Fibroblast of lung (primary cell): ENCODE measurements around the gene FGD2. TPM values are rescaled to one million over a fixed set of nuclear protein-coding genes. Genes with fewer than 3 reads are reported as not detected.
A peak's percentile ranks its signal among the peaks of the same experiment; 100 is the strongest.

Experiments
- DNase-seq, 2 donors: peaks; one replicate each; pipeline versions ENCODE4 v3.0.0 to v3.0.0-alpha.2; 2010; ENCODE audit warnings: low read depth in 2 of 2
- H2AFZ ChIP-seq: 2 replicates; pipeline ENCODE4 v1.5.1; 2012; ENCODE audit warnings: low read length, control low read depth, inconsistent platforms
- H3K27ac ChIP-seq: 2 replicates; pipeline ENCODE4 v1.5.1; 2011; ENCODE audit warnings: low read length, control low read depth; ENCODE audit not compliant: insufficient read depth
- H3K27me3 ChIP-seq: 2 replicates; pipeline ENCODE4 v1.5.1; 2011; ENCODE audit warnings: mild to moderate bottlenecking, low read length; ENCODE audit not compliant: control insufficient read depth, insufficient read depth
- H3K36me3 ChIP-seq: 2 replicates; pipeline ENCODE4 v1.5.1; 2011; ENCODE audit warnings: low read length; ENCODE audit not compliant: control insufficient read depth, insufficient read depth
- H3K4me1 ChIP-seq: 2 replicates; pipeline ENCODE4 v1.5.1; 2011; ENCODE audit warnings: low read length; ENCODE audit not compliant: control insufficient read depth, insufficient read depth; ENCODE audit errors: extremely low read depth
- H3K4me2 ChIP-seq: 2 replicates; pipeline ENCODE4 v1.5.1; 2011; ENCODE audit warnings: low read length, control low read depth; ENCODE audit not compliant: insufficient read depth; ENCODE audit errors: extremely low read depth
- H3K4me3 ChIP-seq, 4 experiments: fragments of 200-600 bp in 1 of 4; sonication (generic) in 1 of 4; replicated peaks in 1 of 4; 2 replicates each; pipeline ENCODE4 v1.5.1; 2011 to 2016; ENCODE audit warnings: low read length in 4 of 4, low read depth in 3 of 4, mild to moderate bottlenecking in 3 of 4, control low read depth in 2 of 4, inconsistent platforms in 1 of 4, mixed read lengths in 1 of 4; ENCODE audit not compliant: insufficient read depth in 1 of 4; ENCODE audit errors: control extremely low read depth in 1 of 4
- H3K79me2 ChIP-seq: 2 replicates; pipeline ENCODE4 v1.5.1; 2012; ENCODE audit warnings: mild to moderate bottlenecking, low read length, inconsistent platforms; ENCODE audit not compliant: control insufficient read depth, insufficient read depth
- H3K9ac ChIP-seq: 2 replicates; pipeline ENCODE4 v1.5.1; 2011; ENCODE audit warnings: mild to moderate bottlenecking, low read length, control low read depth; ENCODE audit not compliant: insufficient read depth
- H3K9me3 ChIP-seq: 2 replicates; pipeline ENCODE4 v1.5.1; 2012; ENCODE audit warnings: low read depth, low read length; ENCODE audit not compliant: control insufficient read depth, insufficient read depth
- H4K20me1 ChIP-seq: 2 replicates; pipeline ENCODE4 v1.5.1; 2011; ENCODE audit warnings: low read length; ENCODE audit not compliant: control insufficient read depth, insufficient read depth; ENCODE audit errors: extremely low read depth
- CTCF ChIP-seq, 2 donors: IDR thresholded peaks in 1 of 2; conservative IDR thresholded peaks in 1 of 2; 1 replicate in 1 of 2; 2 replicates in 1 of 2; pipeline ENCODE4 v1.5.1; 2011 to 2012; ENCODE audit warnings: low read length in 2 of 2, control low read depth in 1 of 2, inconsistent platforms in 1 of 2, low read depth in 1 of 2, mild to moderate bottlenecking in 1 of 2
- EZH2 ChIP-seq: IDR thresholded peaks from 2 replicates; pipeline ENCODE4 v1.5.1; 2012; ENCODE audit warnings: low read length, control low read depth, mild to moderate bottlenecking; ENCODE audit errors: missing control alignments
- polyA plus RNA-seq, 2 donors: library from polyadenylated mRNA; depleted of rRNA in 1 of 2; stranded (reverse) in 1 of 2; unstranded in 1 of 2; fragments of >200 nt; gene quantifications; 2 replicates each; pipeline ENCODE4 v1.2.1, GENCODE V29; 2011 to 2012; ENCODE audit warnings: missing spikeins in 1 of 2
- total RNA-seq: library from RNA; depleted of rRNA; stranded (reverse); fragments of >200 nt; gene quantifications from 2 replicates; pipeline ENCODE4 v1.2.1, GENCODE V29; 2014

Gene FGD2
- total and polyA plus RNA-seq, 2 donors (not counting 1 experiment from before 2014, with no cell fraction given) = not detected

DNA sequence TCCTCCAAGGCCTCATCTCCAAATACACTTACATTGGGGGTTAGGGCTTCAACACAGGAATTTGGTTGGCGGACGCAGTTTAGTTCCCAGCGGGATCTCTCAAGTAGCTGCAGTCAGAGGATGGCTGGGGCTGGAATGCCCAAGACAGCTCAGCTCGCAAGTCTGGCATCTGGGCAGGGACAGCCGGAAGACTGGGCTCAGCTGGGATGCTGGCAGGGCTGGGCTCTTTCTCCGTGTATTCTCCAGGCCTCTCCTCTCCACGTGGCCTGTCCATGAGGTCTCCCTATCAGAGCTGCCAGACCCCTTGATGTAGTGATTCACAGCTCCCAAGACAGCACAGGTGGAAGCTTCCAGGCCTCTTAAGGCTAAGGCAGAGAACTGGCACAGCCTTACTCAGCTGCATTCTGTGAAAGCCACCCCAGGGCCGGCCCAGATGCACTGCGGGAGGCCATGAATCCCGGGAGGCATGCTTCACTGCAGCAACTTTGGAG is 5.0 kb downstream of the FGD2 start:
- DNase-seq = no peak
- H3K27ac ChIP-seq = no peak overlapping the region
- no peak overlapping the region for H3K4me2 ChIP-seq
- TF ChIP-seq EZH2 (no peak), CTCF (conservative IDR thresholded peaks at IDR 0.05 in 1 of 2, IDR thresholded peaks at IDR 0.05 in 1 of 2; ENCODE audit: low read depth in 1 of 2, low read length in 2 of 2) (no peak)
- H3K9ac ChIP-seq = no peak overlapping the region
- H4K20me1 ChIP-seq = no peaks in the 10 kb centered on the region
- H3K4me3 ChIP-seq = no peak overlapping the region
- peaks cover 3% of the 10 kb centered on the region for H3K27me3 ChIP-seq
- H2AFZ ChIP-seq = no peak overlapping the region
- H3K36me3 ChIP-seq = no peaks in the 10 kb centered on the region
- no peaks in the 10 kb centered on the region for H3K79me2 ChIP-seq
- H3K9me3 ChIP-seq = no peaks in the 10 kb centered on the region
- H3K4me1 ChIP-seq = no peaks in the 10 kb centered on the region

- no peak overlapping the region for H3K4me2 ChIP-seq
- H3K79me2 ChIP-seq = no peaks in the 10 kb centered on the region
- DNase-seq = peak; percentile 34 to 75
- H3K9ac ChIP-seq = no peak overlapping the region
- no peaks in the 10 kb centered on the region for H3K4me1 ChIP-seq
- H4K20me1 ChIP-seq = no peaks in the 10 kb centered on the region
- H3K4me3 ChIP-seq = no peak overlapping the region
- H3K9me3 ChIP-seq = no peaks in the 10 kb centered on the region
- no peak overlapping the region for H3K27ac ChIP-seq
- H3K36me3 ChIP-seq = no peaks in the 10 kb centered on the region
- TF ChIP-seq EZH2 = no peak
- H2AFZ ChIP-seq = no peak overlapping the region
- peaks cover 3% of the 10 kb centered on the region for H3K27me3 ChIP-seq
Measured at GRCh38 chr6:37011656-37012378, 6.4 kb downstream of the FGD2 start.

DNA sequence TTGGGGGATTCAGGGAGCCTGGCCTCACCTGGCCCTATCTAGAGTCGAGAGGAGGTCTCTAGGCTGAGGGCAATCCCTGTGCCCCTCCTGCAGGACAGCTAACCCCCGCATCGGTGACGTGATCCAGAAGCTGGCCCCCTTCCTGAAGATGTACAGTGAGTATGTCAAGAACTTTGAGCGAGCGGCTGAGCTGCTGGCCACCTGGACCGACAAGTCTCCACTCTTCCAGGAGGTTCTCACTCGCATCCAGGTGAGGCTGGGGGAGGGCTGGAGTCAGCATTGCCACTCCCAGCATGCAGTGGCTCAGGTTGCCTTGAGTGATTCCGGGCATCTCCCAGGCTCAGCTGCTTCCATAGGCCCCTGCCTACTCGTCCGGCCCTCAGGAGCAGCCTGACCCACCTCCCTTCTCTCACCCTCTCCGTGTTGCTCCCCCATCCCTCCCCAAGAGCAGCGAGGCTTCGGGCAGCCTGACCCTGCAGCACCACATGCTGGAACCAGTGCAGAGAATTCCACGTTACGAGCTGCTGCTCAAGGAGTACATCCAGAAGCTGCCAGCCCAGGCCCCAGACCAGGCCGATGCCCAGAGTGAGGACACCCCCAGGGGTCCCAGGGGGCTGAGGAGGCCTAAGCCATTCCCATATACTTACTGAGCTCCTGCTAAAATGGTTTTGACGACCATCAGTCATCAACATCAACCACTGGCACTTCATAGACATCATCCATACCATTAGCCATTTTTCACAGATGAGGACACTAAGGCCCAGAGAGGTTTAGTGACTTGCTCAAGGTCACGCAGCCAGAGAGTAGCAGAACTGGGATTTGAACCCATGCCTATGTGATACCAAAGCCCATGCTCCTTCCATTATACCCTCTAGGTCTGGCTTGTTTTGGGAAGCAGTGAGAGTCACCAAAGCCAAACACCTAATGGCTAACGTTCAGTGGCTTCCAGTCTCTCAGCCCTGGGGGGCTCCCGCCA is 8.3 kb downstream of the FGD2 start:
- H3K36me3 ChIP-seq = no peaks in the 10 kb centered on the region
- DNase-seq = no peak
- H3K9me3 ChIP-seq = no peaks in the 10 kb centered on the region
- TF ChIP-seq CTCF (conservative IDR thresholded peaks at IDR 0.05 in 1 of 2, IDR thresholded peaks at IDR 0.05 in 1 of 2; ENCODE audit: low read depth in 1 of 2, low read length in 2 of 2) = no peak
- no peak for TF ChIP-seq EZH2
- H3K27ac ChIP-seq = no peak overlapping the region
- peaks cover 3% of the 10 kb centered on the region for H3K4me1 ChIP-seq
- H3K27me3 ChIP-seq = peaks cover 3% of the 10 kb centered on the region
- H4K20me1 ChIP-seq = no peaks in the 10 kb centered on the region
- H3K4me2 ChIP-seq = no peak overlapping the region
- no peak overlapping the region for H2AFZ ChIP-seq
- H3K79me2 ChIP-seq = no peaks in the 10 kb centered on the region
- H3K4me3 ChIP-seq = no peak overlapping the region
- no peak overlapping the region for H3K9ac ChIP-seq
